Measurements from ENCODE around the gene ERCC5. TPM values are rescaled to one million over a fixed set of nuclear protein-coding genes. Genes with fewer than 3 reads are reported as not detected.

ERCC5 gene
- total and polyA plus RNA-seq, 9 of the 15 experiments (the other 6 are each of a cell fraction or from before 2014, with no cell fraction given), result 7.4 to 43.1 (median 33.9) TPM

DNA sequence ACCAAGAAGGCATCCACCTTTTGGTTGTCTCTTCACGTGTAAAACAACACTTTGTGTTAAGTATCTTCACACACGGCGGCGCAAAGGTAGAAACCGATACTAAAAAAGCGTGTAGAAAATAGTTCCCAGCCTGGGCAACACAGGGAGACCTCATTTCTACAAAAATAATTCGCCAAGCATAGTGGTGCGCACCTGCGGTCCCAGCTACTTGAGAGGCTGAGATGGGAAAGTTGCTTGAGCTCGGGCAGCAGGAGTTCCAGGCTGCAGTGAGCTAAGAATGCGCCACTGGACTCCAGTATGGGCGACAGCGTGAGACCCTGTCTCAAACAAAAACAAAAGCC lies 573 bp upstream of the ERCC5 start:
- Histone ChIP-seq H3K4me3 (peak overlapping the region; percentile 99), H4K20me1 (replicated peaks; ENCODE audit: control insufficient read depth, insufficient read depth, low read length) (no peaks in the 10 kb centered on the region), H3K27ac (ENCODE audit: extremely low read depth, low read depth, low read length) (peak overlapping the region; percentile 93), H3K4me2 (ENCODE audit: insufficient read depth, low read length) (peak overlapping the region; percentile 90; the same call in 1 of the 2 replicates), H3K9me1 (ENCODE audit: control insufficient read depth, insufficient read depth, low read length) (no peaks in the 10 kb centered on the region), H3K9ac (ENCODE audit: insufficient read depth in 1 of 2, low read depth in 2 of 2, low read length in 2 of 2) (peak overlapping the region; percentile 88 to 97), H3K27me3 (ENCODE audit: control insufficient read depth in 2 of 2, insufficient read depth in 2 of 2, low read length in 2 of 2) (no peaks in the 10 kb centered on the region), H3K36me3 (ENCODE audit: control insufficient read depth, insufficient read depth, low read length) (peaks cover 2% of the 10 kb centered on the region; the same call in 1 of the 3 replicates), H2AFZ (ENCODE audit: low read depth, low read length) (peak overlapping the region; percentile 92), H3K79me2 (ENCODE audit: control insufficient read depth, insufficient read depth, low read length) (peaks cover 36% of the 10 kb centered on the region), H3K9me3 (replicated peaks; ENCODE audit: control insufficient read depth, insufficient read depth, low read depth, low read length) (no peaks in the 10 kb centered on the region), H3K4me1 (replicated peaks in 1 of 2; ENCODE audit: control insufficient read depth in 2 of 2, insufficient read depth in 2 of 2, low read length in 2 of 2) (peaks cover 4 to 6% of the 10 kb centered on the region in 2 experiments; a peak in 3 of 5 replicates)
- BruUV-seq (replicated peaks), result TSS peak; percentile 89
- POLR2A ChIA-PET, result interaction anchor here (0.6 to 1.2 kb wide), 3 partner anchors 34 to 250 kb away, joined by 3 read pairs; partner anchors contain the start of gene TEX30
- DNase-seq (ENCODE audit: extremely low read depth in 1 of 4, low spot score in 3 of 4) (no peak), ATAC-seq (peak; percentile 16), FAIRE-seq (no peak)
- TF ChIP-seq LCOR (CRISPR knock-in tag; IDR thresholded peaks at IDR 0.05), result no peak
- no peak for TF ChIP-seq TCF7L2 (IDR thresholded peaks at IDR 0.05; ENCODE audit: low read depth, low read length)
- TF ChIP-seq, protein P1, sequence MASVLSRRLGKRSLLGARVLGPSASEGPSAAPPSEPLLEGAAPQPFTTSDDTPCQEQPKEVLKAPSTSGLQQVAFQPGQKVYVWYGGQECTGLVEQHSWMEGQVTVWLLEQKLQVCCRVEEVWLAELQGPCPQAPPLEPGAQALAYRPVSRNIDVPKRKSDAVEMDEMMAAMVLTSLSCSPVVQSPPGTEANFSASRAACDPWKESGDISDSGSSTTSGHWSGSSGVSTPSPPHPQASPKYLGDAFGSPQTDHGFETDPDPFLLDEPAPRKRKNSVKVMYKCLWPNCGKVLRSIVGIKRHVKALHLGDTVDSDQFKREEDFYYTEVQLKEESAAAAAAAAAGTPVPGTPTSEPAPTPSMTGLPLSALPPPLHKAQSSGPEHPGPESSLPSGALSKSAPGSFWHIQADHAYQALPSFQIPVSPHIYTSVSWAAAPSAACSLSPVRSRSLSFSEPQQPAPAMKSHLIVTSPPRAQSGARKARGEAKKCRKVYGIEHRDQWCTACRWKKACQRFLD (CRISPR knock-in tag; IDR thresholded peaks at IDR 0.05), result 0 out of 2 replicates have a peak, but pooled peaks have one; percentile 0
- CTCF ChIA-PET (ENCODE audit: low intra/inter-chr PET ratio), result no interaction called here
- intact Hi-C loops (cut with micrococcal nuclease) (loop anchor here (1.0 kb wide), 1 partner anchor 249 kb away; the partner anchor contains the start of gene TPP2), in situ Hi-C loops (cut with MboI) (loop anchor here (5.0 kb wide), 1 partner anchor 248 kb away; the partner anchor contains the start of gene TPP2)
- 2% methylated on average over 12 of the region's 13 CpGs for WGBS (ENCODE audit: insufficient coverage, low coverage, missing lambda C conversion rate)

Measured in K562 (cell line).